Measurements from ENCODE around the gene SYT8.

SYT8 gene

DNA sequence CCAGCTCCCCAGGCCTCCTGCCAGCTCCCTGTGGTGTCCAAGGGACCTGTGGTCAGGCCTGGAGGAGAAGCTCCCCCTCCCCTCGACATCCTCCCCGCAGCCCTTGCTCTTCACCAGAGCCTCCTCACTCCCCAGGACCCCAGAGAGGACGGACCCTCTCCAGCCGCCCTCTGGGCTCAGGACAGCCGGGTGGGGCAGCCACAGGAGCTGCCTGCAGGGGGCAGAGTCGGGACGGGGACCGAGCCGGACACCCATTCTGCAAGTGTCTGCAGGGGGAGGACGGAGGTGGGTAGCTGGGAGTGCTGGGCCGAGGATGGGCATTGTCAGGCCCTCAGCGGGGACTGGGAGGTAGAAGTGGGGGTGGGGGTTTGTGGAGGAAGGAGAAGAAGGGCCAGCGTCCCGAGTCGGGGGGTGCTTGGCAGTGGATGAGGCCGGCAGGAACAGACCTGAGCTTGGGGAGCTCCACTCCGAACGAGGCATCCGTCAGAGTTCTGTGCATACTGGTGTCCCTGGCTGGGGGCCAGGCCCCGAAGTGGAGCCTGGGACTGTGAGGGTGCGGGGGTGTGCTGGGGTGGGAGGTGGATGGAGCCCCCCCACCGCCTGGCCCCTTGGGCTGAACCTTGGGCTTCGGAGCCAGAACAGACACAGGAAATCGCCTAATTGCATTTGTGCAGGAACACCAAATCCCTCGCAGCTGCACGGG, 41.7 kb downstream of the SYT8 start:
- no peak overlapping the region for H3K4me2 ChIP-seq (ENCODE audit: low read length)
- H3K36me3 ChIP-seq (ENCODE audit: control insufficient read depth in 1 of 2, insufficient read depth in 2 of 2, low read length in 2 of 2), result no peaks in the 10 kb centered on the region
- peak overlapping the region; percentile 85 for H2BK12ac ChIP-seq (ENCODE audit: low read length)
- peak overlapping the region; percentile 50 for H4K12ac ChIP-seq (ENCODE audit: low read depth, low read length)
- peaks cover 34% of the 10 kb centered on the region for H3K79me1 ChIP-seq (ENCODE audit: low read length)
- H4K91ac ChIP-seq (ENCODE audit: low read depth, low read length), result peak overlapping the region; percentile 90
- H4K8ac ChIP-seq (ENCODE audit: low read depth, low read length), result peak overlapping the region; percentile 59
- H3K14ac ChIP-seq (ENCODE audit: low read length), result peak overlapping the region; percentile 4
- H3K23ac ChIP-seq (ENCODE audit: low read length), result no peak overlapping the region
- H3K9ac ChIP-seq (ENCODE audit: low read length), result no peak overlapping the region
- H2AFZ ChIP-seq (ENCODE audit: insufficient read depth, low read length, poor library complexity), result peak overlapping the region; percentile 8
- H3K27me3 ChIP-seq (ENCODE audit: insufficient read depth, low read length), result no peaks in the 10 kb centered on the region
- peak overlapping the region; percentile 49 for H3K27ac ChIP-seq (ENCODE audit: low read depth, low read length)
- H2BK120ac ChIP-seq (ENCODE audit: insufficient read depth, low read length, poor library complexity), result peak overlapping the region; percentile 24
- peaks cover 20 to 21% of the 10 kb centered on the region in 2 experiments for H3K4me1 ChIP-seq (ENCODE audit: control insufficient read depth in 1 of 2, insufficient read depth in 2 of 2, low read length in 2 of 2)
- WGBS (ENCODE audit: extremely low coverage, insufficient coverage, insufficient read length), result no CpG with 5 or more reads among the region's 26 CpGs
- H3K18ac ChIP-seq (ENCODE audit: low read length), result peak overlapping the region; percentile 49
- H3K4ac ChIP-seq (ENCODE audit: low read depth, low read length), result peak overlapping the region; percentile 41
- H3K4me3 ChIP-seq (ENCODE audit: low read depth, low read length), result no peak overlapping the region
- DNase-seq, result peak in 1 of 2 donors; percentile 48
- H2AK5ac ChIP-seq (ENCODE audit: low read length), result peak overlapping the region; percentile 87
- H3K79me2 ChIP-seq (ENCODE audit: control insufficient read depth, insufficient read depth, low read length, poor library complexity), result peaks cover 3% of the 10 kb centered on the region
- H2BK5ac ChIP-seq (ENCODE audit: low read depth, low read length, poor library complexity), result peak overlapping the region; percentile 46
- H3K9me3 ChIP-seq (ENCODE audit: insufficient read depth, low read depth, low read length), result no peaks in the 10 kb centered on the region

DNA sequence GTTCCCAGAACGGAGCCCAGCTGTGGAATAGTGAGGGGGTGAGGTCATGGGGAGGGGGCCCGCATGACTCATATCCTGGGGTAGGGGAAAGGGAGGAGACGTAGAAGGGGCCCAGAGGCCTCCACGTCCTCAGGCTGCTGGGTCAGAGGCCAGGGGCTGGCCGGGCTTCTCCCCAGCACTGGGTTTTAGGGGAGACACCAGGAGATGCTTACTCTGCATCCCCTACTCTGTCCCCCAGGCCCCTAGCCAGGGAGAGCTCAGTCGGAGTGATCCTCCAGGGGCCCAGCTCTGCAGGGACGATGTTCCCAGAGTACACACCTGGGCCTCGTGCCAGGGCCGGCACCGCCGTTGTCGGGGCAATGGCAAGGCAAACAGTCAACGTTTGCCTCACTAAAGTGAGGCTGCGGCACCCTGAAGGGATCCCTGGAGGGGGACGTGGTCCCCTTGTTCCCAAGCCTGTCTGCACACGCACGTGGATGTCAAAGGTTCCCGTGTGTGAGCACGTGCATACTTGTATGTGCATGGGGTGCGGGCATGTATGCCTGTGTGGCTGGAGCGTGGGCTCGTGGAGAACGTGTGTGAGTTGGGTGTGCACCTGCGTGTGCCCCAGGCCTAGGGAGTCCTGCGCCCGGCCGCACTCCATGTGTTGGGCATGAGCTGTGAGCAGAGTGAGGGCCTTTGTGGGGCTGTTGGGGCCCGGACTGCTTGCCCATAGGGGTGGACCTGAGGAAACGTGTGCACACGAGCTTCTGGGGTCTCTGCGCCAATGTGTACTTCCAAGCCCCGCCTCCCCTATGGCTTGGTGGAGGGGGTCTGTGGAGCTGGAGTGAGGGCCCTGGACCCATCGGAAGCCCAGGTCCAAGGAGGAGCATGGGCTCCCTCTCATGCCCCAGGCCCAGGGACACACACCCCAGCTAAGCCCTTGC, 42.7 kb downstream of the SYT8 start:
- Histone ChIP-seq H3K9me3 (ENCODE audit: insufficient read depth, low read depth, low read length) (no peaks in the 10 kb centered on the region), H3K4me3 (ENCODE audit: low read depth, low read length) (no peak overlapping the region), H2AFZ (ENCODE audit: insufficient read depth, low read length, poor library complexity) (no peak overlapping the region)

DNA sequence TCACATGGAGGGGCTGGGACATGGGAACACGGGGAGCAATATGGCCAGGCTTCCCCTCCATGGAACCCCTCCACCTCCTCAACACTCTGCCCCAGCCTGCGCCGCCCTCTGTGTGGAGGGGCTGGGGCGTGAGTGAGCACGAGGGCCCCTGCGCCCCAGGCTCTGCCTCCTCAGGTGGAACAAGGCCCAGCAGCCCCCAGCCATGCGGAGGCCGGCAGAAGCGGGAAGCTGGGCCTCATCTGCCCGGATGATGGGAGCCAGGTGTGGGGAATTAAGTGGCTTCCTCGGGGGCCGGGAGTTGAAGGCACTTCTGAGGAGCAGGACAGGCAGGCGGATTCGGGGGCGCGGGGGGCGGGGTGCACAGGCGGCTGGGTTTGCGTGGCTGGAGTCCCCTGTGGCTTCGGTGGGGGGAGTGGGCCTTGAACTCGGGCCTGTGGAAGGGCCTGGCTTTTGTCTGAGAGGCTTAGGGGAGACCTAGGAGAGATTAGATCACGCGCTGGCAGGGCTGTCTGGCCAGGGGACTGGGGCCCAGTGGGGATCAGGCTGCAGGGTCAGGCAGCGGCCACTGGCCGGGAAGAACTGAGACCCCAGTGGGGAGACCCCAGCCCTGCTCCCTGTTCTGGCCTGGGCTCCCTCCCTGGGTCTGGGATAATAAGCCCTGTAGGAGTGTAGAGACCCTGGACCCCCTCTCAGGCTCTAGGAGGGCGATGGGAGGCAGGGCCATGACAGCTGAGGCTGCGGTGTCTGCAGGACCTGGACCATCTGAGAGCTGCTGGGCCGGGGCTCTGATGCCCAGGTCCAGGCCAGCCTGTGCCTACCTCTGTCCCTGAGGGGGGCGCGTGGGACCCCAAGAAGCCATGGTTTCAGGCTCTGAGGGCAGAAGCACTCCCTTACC, 43.6 kb downstream of the SYT8 start:
- Histone ChIP-seq H3K4me3 (ENCODE audit: low read depth, low read length) (no peak overlapping the region), H3K79me2 (ENCODE audit: control insufficient read depth, insufficient read depth, low read length, poor library complexity) (peaks cover 3% of the 10 kb centered on the region), H2BK120ac (ENCODE audit: insufficient read depth, low read length, poor library complexity) (peak overlapping the region; percentile 9), H4K8ac (ENCODE audit: low read depth, low read length) (peak overlapping the region; percentile 34), H2BK12ac (ENCODE audit: low read length) (peak overlapping the region; percentile 72), H3K4me2 (ENCODE audit: low read length) (no peak overlapping the region), H2AK5ac (ENCODE audit: low read length) (peak overlapping the region; percentile 49), H2BK5ac (ENCODE audit: low read depth, low read length, poor library complexity) (peak overlapping the region; percentile 15), H3K9ac (ENCODE audit: low read length) (no peak overlapping the region), H3K18ac (ENCODE audit: low read length) (peak overlapping the region; percentile 34), H3K27ac (ENCODE audit: low read depth, low read length) (no peak overlapping the region), H3K4ac (ENCODE audit: low read depth, low read length) (peak overlapping the region; percentile 18), H4K91ac (ENCODE audit: low read depth, low read length) (peak overlapping the region; percentile 81), H4K12ac (ENCODE audit: low read depth, low read length) (no peak overlapping the region), H3K27me3 (ENCODE audit: insufficient read depth, low read length) (no peaks in the 10 kb centered on the region), H3K14ac (ENCODE audit: low read length) (peak overlapping the region; percentile 36), H3K36me3 (ENCODE audit: control insufficient read depth in 1 of 2, insufficient read depth in 2 of 2, low read length in 2 of 2) (no peaks in the 10 kb centered on the region), H3K9me3 (ENCODE audit: insufficient read depth, low read depth, low read length) (no peaks in the 10 kb centered on the region), H3K79me1 (ENCODE audit: low read length) (peaks cover 34% of the 10 kb centered on the region), H2AFZ (ENCODE audit: insufficient read depth, low read length, poor library complexity) (peak overlapping the region; percentile 3), H3K4me1 (ENCODE audit: control insufficient read depth in 1 of 2, insufficient read depth in 2 of 2, low read length in 2 of 2) (peaks cover 20 to 21% of the 10 kb centered on the region in 2 experiments), H3K23ac (ENCODE audit: low read length) (no peak overlapping the region)
- no peak for DNase-seq
- no CpG with 5 or more reads among the region's 30 CpGs for WGBS (ENCODE audit: extremely low coverage, insufficient coverage, insufficient read length)

More for the DNA sequence above, 42.7 kb downstream of the SYT8 start:
- H3K9ac ChIP-seq (ENCODE audit: low read length), result no peak overlapping the region
- no peak overlapping the region for H3K23ac ChIP-seq (ENCODE audit: low read length)
- no peak overlapping the region for H3K4me2 ChIP-seq (ENCODE audit: low read length)
- peak overlapping the region; percentile 34 for H3K18ac ChIP-seq (ENCODE audit: low read length)
- peaks cover 3% of the 10 kb centered on the region for H3K79me2 ChIP-seq (ENCODE audit: control insufficient read depth, insufficient read depth, low read length, poor library complexity)
- peak overlapping the region; percentile 49 for H2AK5ac ChIP-seq (ENCODE audit: low read length)
- no CpG with 5 or more reads among the region's 33 CpGs for WGBS (ENCODE audit: extremely low coverage, insufficient coverage, insufficient read length)
- H3K36me3 ChIP-seq (ENCODE audit: control insufficient read depth in 1 of 2, insufficient read depth in 2 of 2, low read length in 2 of 2), result no peaks in the 10 kb centered on the region
- peak overlapping the region; percentile 3 for H3K4ac ChIP-seq (ENCODE audit: low read depth, low read length)
- peak overlapping the region; percentile 44 for H2BK5ac ChIP-seq (ENCODE audit: low read depth, low read length, poor library complexity)
- H2BK12ac ChIP-seq (ENCODE audit: low read length), result peak overlapping the region; percentile 50
- H2BK120ac ChIP-seq (ENCODE audit: insufficient read depth, low read length, poor library complexity), result peak overlapping the region; percentile 38
- no peak for DNase-seq
- peaks cover 20 to 21% of the 10 kb centered on the region in 2 experiments for H3K4me1 ChIP-seq (ENCODE audit: control insufficient read depth in 1 of 2, insufficient read depth in 2 of 2, low read length in 2 of 2)
- H3K27ac ChIP-seq (ENCODE audit: low read depth, low read length), result no peak overlapping the region
- H4K8ac ChIP-seq (ENCODE audit: low read depth, low read length), result peak overlapping the region; percentile 34
- H4K91ac ChIP-seq (ENCODE audit: low read depth, low read length), result peak overlapping the region; percentile 81
- no peaks in the 10 kb centered on the region for H3K27me3 ChIP-seq (ENCODE audit: insufficient read depth, low read length)
- no peak overlapping the region for H4K12ac ChIP-seq (ENCODE audit: low read depth, low read length)
- peak overlapping the region; percentile 36 for H3K14ac ChIP-seq (ENCODE audit: low read length)
- H3K79me1 ChIP-seq (ENCODE audit: low read length), result peaks cover 34% of the 10 kb centered on the region
